Left hindlimb (tissue), 1 donor: ENCODE results near the gene HSD3B7.

Source experiments
- DNase-seq: peaks from one replicate; pipeline ENCODE4 v3.0.0-alpha.2; 2018

Gene HSD3B7

DNA sequence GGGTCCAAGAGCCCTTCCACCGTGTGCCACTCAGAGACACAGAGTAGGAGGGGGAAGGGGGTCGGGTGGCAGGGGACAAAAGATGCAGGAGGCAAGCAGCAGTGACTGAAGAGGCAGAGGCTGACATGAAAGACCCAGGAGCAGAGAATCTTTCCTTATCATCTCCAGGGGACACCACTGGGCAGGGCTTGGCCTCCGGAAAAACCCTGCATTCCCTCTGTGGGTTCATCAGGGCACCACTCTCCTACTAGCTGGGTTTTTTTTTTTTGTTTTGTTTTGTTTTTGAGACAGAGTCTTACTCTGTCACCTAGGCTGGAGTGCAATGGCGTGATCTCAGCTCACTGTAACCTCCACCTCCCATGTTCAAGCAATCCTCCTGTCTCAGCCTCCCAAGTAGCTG, 46.3 kb downstream of the HSD3B7 start:
- DNase-seq: no peak

DNA sequence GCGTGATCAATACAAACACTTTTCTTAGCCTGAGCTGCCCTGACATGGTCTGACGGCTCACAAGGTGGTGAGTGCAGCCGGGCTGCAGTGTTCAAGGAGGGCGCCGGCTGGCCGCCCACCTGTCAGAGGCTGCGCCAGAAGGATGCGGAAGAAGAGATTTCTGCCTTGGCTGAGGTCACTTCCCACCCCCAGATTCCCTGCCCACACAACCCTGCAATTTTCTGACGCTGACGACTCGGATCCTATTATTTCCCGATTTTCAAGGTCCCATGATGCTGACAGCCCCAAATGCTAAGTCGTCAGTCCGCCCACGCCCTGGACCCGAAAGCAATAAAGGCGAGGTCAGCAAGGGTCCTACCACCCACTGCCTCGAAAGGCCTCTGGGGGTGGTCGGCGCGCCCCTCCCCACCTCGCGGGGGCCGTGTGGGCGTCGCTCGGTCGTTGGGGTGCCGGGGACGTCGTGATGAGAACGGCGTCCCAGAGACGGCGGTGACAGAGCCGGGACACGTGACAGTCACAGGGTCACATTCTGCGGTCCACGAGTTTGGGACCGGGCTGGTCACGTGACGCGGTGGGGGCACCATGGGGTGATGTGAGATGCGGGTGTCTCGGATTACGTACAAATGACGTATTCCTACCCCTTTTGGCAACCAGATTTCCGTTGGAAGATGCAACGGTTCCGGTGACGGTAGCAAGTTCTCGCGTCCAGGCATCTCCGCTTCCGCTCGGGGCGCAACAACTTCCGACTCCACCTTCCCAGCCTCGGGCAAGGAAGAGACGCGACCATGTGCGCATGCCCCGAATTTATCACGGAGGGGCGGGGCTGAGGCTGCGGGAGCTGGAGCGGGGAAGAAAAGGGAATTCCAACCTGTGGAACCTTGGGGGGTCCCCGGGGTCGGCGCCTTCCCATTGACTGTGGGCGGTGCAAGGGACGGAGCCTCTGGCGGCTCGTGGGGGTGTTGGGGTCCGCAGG, 48.0 kb downstream of the HSD3B7 start, which contains the start of gene STX4:
Gene STX4 (plus strand): TSS at position 823 of the 973 bp plus-strand sequence. CDS start 248 bp downstream, outside the sequence.
- peak; percentile 98 for DNase-seq

DNA sequence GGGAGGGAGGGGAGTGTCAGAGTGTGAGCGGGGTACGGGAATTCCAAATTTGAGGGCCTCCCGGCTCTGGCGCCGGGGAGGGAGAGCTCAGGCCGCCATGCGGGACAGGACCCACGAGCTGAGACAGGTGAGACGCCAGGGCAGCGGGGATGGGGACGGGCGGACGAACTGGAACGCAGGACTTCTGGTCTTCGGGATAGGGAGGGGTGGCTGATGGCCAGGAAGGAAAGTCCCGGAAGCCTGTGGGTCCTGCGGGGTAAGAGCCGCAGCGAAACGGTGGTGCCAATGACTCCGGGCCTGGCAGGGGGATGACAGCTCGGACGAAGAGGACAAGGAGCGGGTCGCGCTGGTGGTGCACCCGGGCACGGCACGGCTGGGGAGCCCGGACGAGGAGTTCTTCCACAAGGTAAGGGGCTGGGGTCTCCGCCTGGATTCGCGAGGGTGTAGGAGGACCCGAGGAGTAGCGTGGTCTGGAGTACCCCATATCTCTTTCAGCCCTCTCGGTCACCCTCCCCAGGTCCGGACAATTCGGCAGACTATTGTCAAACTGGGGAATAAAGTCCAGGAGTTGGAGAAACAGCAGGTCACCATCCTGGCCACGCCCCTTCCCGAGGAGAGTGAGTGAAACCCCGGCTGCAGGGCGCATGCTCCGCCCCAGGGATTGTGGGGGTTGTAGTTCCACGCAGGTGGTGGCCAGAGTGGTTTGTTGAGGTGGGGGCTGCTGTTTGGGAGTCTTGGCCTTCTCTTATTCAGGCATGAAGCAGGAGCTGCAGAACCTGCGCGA, 48.9 kb downstream of the HSD3B7 start:
- peak; percentile 90 for DNase-seq

DNA sequence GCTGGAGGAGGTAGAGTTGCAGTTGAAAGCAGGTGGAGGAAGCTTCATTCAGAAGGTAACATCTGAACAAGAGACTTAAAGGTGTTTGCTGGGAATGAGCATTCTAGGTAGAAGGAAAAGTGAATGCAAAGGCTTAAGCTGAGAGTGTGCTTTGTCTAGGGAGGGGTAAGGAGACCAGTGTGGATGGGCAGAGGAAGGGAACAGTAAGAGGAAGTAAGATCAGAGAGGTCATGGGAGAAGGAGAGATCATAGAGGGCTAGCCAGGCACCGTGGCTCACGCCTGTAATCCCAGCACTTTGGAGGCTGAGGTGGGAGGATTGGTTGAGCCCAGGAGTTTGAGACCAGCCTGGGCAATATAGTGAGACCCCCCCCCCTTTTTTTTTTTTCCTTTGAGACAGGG, 51.7 kb downstream of the HSD3B7 start:
- DNase-seq: no peak
